Astrocyte (in vitro differentiated cells and primary cell): ENCODE results near the gene ZDHHC22.

Experiments
- CTCF ChIP-seq: IDR thresholded peaks from 2 replicates; pipeline ENCODE4 v1.5.1; 2011; ENCODE audit warnings: low read depth, mild to moderate bottlenecking, inconsistent platforms, low read length, moderate library complexity; ENCODE audit not compliant: insufficient read depth
- EZH2 ChIP-seq: IDR thresholded peaks from 2 replicates; pipeline ENCODE4 v1.6.1; 2012; ENCODE audit warnings: mild to moderate bottlenecking, low read length, inconsistent platforms; ENCODE audit not compliant: insufficient read depth

DNA sequence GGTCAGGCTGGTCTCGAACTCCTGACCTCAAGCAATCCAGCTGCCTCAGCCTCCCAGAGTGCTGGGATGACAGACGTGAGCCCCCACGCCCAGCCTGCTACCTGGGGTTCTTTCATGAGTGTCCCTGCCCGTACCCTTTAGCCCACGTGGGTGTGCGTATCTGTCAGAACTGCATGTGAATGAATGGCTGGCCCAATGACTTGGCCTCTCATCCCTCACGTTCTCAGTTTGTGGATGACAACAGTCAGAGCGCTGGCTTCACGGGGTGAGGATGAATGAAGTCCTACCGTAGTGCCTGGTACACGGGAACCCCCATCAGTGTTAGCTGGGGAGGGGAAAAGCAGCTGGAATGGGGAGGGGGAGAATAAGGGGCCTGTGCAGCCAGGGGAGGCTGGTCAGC is 16.1 kb upstream of the ZDHHC22 start:
- no peak for TF ChIP-seq EZH2
- no peak for TF ChIP-seq CTCF
